ENCODE measurements around the gene DNAJC4. TPM values are rescaled to one million over a fixed set of nuclear protein-coding genes. Genes with fewer than 3 reads are reported as not detected.

DNAJC4 gene
- total and polyA plus RNA-seq, 2 donors from 2014 or later = 31.1 to 102 TPM

DNA sequence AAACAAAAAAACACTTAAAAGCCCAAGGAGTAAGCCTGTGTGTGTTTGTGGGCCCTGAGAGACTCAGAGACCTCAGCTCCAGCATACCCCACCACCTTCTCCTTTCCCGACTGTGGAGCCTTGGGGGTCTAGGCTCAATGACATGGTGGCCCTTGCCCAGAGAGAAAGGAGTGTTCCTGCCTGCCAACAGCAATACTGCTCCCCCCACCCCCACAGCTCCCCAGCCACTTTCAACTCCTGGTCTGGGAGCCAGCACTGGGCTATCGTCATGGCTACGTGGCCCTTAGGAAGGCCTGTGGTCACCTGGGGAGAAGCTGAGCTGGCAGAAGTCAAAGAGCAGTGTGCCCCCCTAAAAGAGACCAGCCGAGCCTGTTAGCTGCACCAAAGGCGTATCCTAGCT, 13.8 kb downstream of the DNAJC4 start:
- peaks cover 0 to 9% (median 4%) of the 10 kb centered on the region in 3 donors for H3K36me3 ChIP-seq (ENCODE audit: control insufficient read depth in 2 of 3, insufficient read depth in 3 of 3, low read length in 3 of 3)
- DNase-seq = no peak
- H3K9ac ChIP-seq (ENCODE audit: low read length in 3 of 3) = no peak overlapping the region
- H3K27me3 ChIP-seq (ENCODE audit: control insufficient read depth, insufficient read depth, low read length) = no peaks in the 10 kb centered on the region
- H3K4me1 ChIP-seq (ENCODE audit: control insufficient read depth in 2 of 3, insufficient read depth in 2 of 3, low read depth in 1 of 3, low read length in 3 of 3) = peaks cover 0 to 40% (median 12%) of the 10 kb centered on the region in 3 donors
- TF ChIP-seq, protein P1, sequence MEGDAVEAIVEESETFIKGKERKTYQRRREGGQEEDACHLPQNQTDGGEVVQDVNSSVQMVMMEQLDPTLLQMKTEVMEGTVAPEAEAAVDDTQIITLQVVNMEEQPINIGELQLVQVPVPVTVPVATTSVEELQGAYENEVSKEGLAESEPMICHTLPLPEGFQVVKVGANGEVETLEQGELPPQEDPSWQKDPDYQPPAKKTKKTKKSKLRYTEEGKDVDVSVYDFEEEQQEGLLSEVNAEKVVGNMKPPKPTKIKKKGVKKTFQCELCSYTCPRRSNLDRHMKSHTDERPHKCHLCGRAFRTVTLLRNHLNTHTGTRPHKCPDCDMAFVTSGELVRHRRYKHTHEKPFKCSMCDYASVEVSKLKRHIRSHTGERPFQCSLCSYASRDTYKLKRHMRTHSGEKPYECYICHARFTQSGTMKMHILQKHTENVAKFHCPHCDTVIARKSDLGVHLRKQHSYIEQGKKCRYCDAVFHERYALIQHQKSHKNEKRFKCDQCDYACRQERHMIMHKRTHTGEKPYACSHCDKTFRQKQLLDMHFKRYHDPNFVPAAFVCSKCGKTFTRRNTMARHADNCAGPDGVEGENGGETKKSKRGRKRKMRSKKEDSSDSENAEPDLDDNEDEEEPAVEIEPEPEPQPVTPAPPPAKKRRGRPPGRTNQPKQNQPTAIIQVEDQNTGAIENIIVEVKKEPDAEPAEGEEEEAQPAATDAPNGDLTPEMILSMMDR (IDR thresholded peaks at IDR 0.05; ENCODE audit: borderline replicate concordance, extremely low read depth, insufficient read depth) = no peak
- no peaks in the 10 kb centered on the region for H3K9me3 ChIP-seq (ENCODE audit: control insufficient read depth in 2 of 3, insufficient read depth in 1 of 3, low read length in 3 of 3)
- H3K4me3 ChIP-seq (ENCODE audit: low read length in 3 of 3) = no peak overlapping the region
- intact Hi-C loops (cut with DNase I) = no loop called here
- FAIRE-seq = no peak
- H3K27ac ChIP-seq (ENCODE audit: low read depth in 2 of 2, low read length in 2 of 2) = no peak overlapping the region

DNA sequence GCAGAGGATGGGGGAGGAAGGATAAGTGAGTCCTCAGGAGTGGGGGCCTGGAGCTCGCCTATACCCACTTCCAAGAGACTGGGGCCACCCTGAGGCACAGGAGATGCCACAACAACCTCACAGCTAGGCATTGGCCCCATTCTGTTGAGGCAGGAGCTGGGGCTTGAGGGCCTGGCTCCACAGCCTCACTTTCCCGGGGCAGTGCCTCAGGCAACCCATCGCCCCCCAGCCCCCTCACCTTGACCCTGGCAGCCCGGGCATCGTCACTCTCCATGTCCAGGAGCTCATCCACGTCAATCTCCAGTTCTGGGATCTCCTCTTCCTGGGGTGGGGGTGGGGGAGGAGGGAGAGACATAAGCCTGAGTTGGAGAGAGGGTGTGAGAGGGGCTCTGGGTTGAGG, 14.6 kb downstream of the DNAJC4 start:
- H3K36me3 ChIP-seq (ENCODE audit: control insufficient read depth in 2 of 3, insufficient read depth in 3 of 3, low read length in 3 of 3) = peaks cover 0 to 9% (median 4%) of the 10 kb centered on the region in 3 donors
- no peaks in the 10 kb centered on the region for H3K27me3 ChIP-seq (ENCODE audit: control insufficient read depth, insufficient read depth, low read length)
- H3K4me3 ChIP-seq (ENCODE audit: low read length in 3 of 3) = peak overlapping the region in 1 of 3 donors; percentile 62
- peak overlapping the region; percentile 66 to 86 for H3K27ac ChIP-seq (ENCODE audit: low read depth in 2 of 2, low read length in 2 of 2)
- intact Hi-C loops (cut with DNase I) = no loop called here
- no peak for DNase-seq
- no peak for FAIRE-seq
- TF ChIP-seq, protein P1 (IDR thresholded peaks at IDR 0.05; ENCODE audit: borderline replicate concordance, extremely low read depth, insufficient read depth) = no peak
- H3K9ac ChIP-seq (ENCODE audit: low read length in 3 of 3) = peak overlapping the region in 1 of 3 donors; percentile 80
- H3K9me3 ChIP-seq (ENCODE audit: control insufficient read depth in 2 of 3, insufficient read depth in 1 of 3, low read length in 3 of 3) = no peaks in the 10 kb centered on the region
- H3K4me1 ChIP-seq (ENCODE audit: control insufficient read depth in 2 of 3, insufficient read depth in 2 of 3, low read depth in 1 of 3, low read length in 3 of 3) = peaks cover 0 to 36% (median 9%) of the 10 kb centered on the region in 3 donors

GRCh38 chr11:64245401-64245796, 15.1 kb downstream of the DNAJC4 start:
- peak overlapping the region; percentile 66 to 86 for H3K27ac ChIP-seq (ENCODE audit: low read depth in 2 of 2, low read length in 2 of 2)
- DNase-seq (peak in 1 of 5 donors; percentile 81), FAIRE-seq (no peak)
- H3K9me3 ChIP-seq (ENCODE audit: control insufficient read depth in 2 of 3, insufficient read depth in 1 of 3, low read length in 3 of 3) = no peaks in the 10 kb centered on the region
- intact Hi-C loops (cut with DNase I) = no loop called here
- peaks cover 0 to 9% (median 4%) of the 10 kb centered on the region in 3 donors for H3K36me3 ChIP-seq (ENCODE audit: control insufficient read depth in 2 of 3, insufficient read depth in 3 of 3, low read length in 3 of 3)
- peak overlapping the region in 2 of 3 donors; percentile 65 to 80 for H3K9ac ChIP-seq (ENCODE audit: low read length in 3 of 3)
- peak overlapping the region; percentile 62 to 77 (median 64) for H3K4me3 ChIP-seq (ENCODE audit: low read length in 3 of 3)
- peaks cover 0 to 31% (median 5%) of the 10 kb centered on the region in 3 donors for H3K4me1 ChIP-seq (ENCODE audit: control insufficient read depth in 2 of 3, insufficient read depth in 2 of 3, low read depth in 1 of 3, low read length in 3 of 3)
- TF ChIP-seq, protein P1 (IDR thresholded peaks at IDR 0.05; ENCODE audit: borderline replicate concordance, extremely low read depth, insufficient read depth) = no peak
- H3K27me3 ChIP-seq (ENCODE audit: control insufficient read depth, insufficient read depth, low read length) = no peaks in the 10 kb centered on the region
